ENCODE data around the gene UNC5B. TPM values are rescaled to one million over a fixed set of nuclear protein-coding genes. Genes with fewer than 3 reads are reported as not detected.
A peak's percentile ranks its signal among the peaks of the same experiment; 100 is the strongest.

UNC5B gene
- polyA plus RNA-seq, 3 donors from 2014 or later, result 0.06 to 0.34 TPM; not detected in 1

DNA sequence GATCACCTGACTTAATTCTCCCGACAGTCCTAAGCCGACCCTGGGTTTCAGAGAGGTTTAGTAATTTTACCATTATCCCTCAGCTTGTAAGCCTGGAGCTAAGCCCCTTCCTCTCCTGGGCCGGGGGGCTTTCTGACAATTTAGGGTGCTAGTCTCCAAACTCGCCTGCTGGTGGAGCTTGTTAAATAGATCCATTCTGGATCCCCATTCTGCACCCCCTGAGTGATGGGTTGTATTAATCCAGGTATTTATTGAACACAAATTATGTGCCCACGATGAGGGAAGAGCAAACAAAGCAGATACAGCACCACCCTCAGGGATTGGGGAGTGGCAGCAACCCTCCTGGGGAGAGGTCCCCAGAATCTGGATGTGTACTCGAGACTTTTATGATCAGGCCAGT lies 105.4 kb downstream of the UNC5B start:
- DNase-seq, result no peak
- peak overlapping the region; percentile 38 to 93 (median 52) for H3K4me3 Mint-ChIP-seq
- peaks cover 19 to 24% of the 10 kb centered on the region in 2 donors for H3K4me1 Mint-ChIP-seq
- peaks cover 0 to under 1% (median under 1%) of the 10 kb centered on the region in 3 donors for H3K36me3 Mint-ChIP-seq
- H3K27ac Mint-ChIP-seq, result peak overlapping the region in 1 of 6 donors; percentile 60
- peaks cover 3 to 5% (median 5%) of the 10 kb centered on the region in 3 donors for H3K27me3 Mint-ChIP-seq (ENCODE audit: low read depth in 3 of 3)
- H3K9me3 Mint-ChIP-seq, result no peaks in the 10 kb centered on the region

DNA sequence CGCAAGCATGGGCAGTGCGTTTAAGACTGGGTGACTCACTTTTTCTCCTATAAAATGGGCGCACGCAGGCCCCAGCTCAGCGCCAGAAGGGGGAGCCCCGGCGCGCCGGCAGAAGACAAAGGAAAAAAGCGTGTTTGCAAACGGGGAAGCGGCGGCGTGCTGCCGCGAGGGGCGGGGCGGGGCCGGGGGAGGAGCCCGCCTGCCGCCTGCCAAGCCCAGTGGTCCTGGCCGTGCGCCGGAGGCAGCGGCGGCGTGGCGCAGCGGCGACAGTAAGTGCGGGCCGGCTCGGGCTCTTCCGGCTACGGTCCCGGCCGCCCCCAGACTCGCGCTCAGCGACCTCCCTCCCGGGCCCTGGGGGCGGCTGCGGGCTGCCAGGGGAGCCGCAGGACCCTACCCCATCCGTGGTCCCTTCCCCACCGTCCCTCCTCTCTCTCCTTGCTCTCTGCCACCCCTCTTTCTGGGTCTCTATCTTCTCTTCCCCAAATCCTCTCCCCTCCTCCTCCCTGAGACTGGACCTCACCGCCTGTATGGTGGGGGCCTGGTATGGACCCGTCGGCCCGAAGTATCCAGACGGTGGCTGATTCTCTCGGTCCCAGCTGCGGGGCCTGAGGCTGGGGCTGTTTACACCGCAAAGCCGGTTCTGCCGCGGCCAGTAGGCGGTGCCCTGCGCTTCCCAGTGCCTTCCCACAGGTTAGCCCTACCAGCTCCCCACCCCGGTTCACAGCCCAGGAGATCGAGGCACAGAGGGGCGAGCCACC lies 106.9 kb downstream of the UNC5B start, which contains the start of gene SLC29A3:
TSS of gene SLC29A3 (plus strand) at position 218 of the 758 bp plus-strand sequence. CDS start at position 269, 51 bp downstream.
- peaks cover 0 to 3% (median 1%) of the 10 kb centered on the region in 3 donors for H3K27me3 Mint-ChIP-seq (ENCODE audit: low read depth in 3 of 3)

DNA sequence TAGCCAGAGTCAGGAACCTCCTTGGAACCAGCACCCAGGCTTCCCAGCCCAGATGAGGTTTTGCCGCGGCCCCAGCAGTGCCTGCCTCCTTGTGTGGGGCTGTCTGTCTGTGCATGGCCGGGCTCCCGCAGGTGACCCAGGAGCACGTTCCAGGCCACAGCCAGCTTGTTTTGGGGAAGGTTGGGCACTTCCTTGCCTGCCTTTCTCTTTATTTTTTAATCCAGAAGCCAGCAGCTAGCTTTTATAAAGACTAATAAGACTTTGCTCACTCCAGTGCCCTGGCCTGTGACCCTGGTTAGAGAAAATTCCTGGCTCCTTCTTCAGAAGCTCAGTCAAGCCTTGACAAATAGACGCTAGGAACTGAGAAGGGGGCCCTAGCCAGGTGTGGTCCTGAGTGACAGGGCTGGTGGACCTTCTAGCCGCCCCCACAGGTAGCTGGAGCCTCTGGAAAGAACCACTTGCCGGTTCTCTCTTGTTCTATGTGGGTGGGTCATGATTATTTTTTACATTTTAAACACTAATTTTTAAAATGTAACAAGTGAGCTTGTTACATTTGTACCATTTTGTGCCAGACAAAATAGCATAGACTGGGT lies 107.5 kb downstream of the UNC5B start:
- peaks cover 24 to 34% of the 10 kb centered on the region in 2 donors for H3K4me1 Mint-ChIP-seq
- peak overlapping the region; percentile 92 to 95 (median 93) for H3K4me3 Mint-ChIP-seq
- no peaks in the 10 kb centered on the region for H3K9me3 Mint-ChIP-seq
- H3K27me3 Mint-ChIP-seq (ENCODE audit: low read depth in 3 of 3), result peaks cover 0 to 3% (median 3%) of the 10 kb centered on the region in 3 donors
- DNase-seq, result no peak
- H3K27ac Mint-ChIP-seq, result peak overlapping the region; percentile 57 to 90 (median 76)
- H3K36me3 Mint-ChIP-seq, result peaks cover 13 to 22% (median 16%) of the 10 kb centered on the region in 3 donors

More for the DNA sequence above, 106.9 kb downstream of the UNC5B start, which contains the start of gene SLC29A3:
- Mint-ChIP-seq H3K36me3 (peaks cover 11 to 15% (median 13%) of the 10 kb centered on the region in 3 donors), H3K4me3 (peak within 1 kb of the TSS; percentile 92 to 95 (median 93)), H3K27ac (peak within 1 kb of the TSS; percentile 73 to 90 (median 80)), H3K9me3 (no peaks in the 10 kb centered on the region), H3K4me1 (peaks cover 25 to 34% of the 10 kb centered on the region in 2 donors)
- peak; percentile 73 to 85 (median 80) for DNase-seq

DNA sequence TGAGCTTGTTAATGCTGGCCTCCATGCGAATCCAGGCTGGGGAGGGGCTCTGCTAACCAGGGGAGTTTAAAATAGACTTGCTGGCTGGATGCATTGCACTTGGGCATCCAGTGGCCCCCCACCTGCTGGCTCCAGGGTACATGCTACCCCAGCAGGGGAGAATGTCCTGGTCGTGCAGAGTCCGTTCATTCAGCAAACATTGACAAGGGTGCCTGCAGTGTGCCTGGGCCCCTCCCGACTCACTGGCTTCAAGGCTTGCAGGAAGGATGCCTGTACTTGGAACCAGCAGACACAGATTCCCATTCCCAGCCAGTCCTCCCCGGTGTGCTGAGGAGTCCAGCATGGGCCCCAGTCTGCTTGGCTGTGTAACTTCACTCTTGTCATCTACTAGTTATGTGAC lies 108.2 kb downstream of the UNC5B start:
- H3K4me1 Mint-ChIP-seq, result peaks cover 24 to 34% of the 10 kb centered on the region in 2 donors
- peak overlapping the region; percentile 92 to 95 (median 93) for H3K4me3 Mint-ChIP-seq
- peak overlapping the region in 2 of 6 donors; percentile 51 to 72 for H3K27ac Mint-ChIP-seq
- H3K36me3 Mint-ChIP-seq, result peaks cover 13 to 22% (median 16%) of the 10 kb centered on the region in 3 donors
- peaks cover 0 to 3% (median 3%) of the 10 kb centered on the region in 3 donors for H3K27me3 Mint-ChIP-seq (ENCODE audit: low read depth in 3 of 3)
- no peaks in the 10 kb centered on the region for H3K9me3 Mint-ChIP-seq
- DNase-seq, result no peak

DNA sequence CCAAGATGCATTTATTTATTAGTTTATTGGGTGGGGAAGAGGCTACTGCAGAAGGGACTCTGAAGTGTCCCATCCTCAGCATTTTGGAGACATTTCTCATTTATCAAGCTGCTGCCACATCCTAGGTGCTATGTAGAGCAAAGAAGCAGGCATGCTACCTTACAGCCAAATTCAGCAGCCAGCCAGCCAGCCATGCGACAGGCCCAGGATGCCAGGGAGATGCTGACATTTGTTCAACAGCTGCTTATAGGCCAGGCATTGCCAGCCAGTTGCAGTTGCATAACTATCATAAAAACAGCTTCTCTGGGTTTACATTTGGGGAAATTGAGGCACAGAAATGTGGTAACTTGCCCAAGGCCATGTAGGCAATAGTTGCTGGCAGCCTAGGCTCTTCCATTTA lies 109.0 kb downstream of the UNC5B start:
- DNase-seq, result no peak
- H3K4me1 Mint-ChIP-seq, result peaks cover 24 to 34% of the 10 kb centered on the region in 2 donors
- H3K27ac Mint-ChIP-seq, result no peak overlapping the region
- H3K27me3 Mint-ChIP-seq (ENCODE audit: low read depth in 3 of 3), result peaks cover 0 to 3% (median 3%) of the 10 kb centered on the region in 3 donors
- no peaks in the 10 kb centered on the region for H3K9me3 Mint-ChIP-seq
- H3K4me3 Mint-ChIP-seq, result no peak overlapping the region
- H3K36me3 Mint-ChIP-seq, result peaks cover 13 to 22% (median 16%) of the 10 kb centered on the region in 3 donors

DNA sequence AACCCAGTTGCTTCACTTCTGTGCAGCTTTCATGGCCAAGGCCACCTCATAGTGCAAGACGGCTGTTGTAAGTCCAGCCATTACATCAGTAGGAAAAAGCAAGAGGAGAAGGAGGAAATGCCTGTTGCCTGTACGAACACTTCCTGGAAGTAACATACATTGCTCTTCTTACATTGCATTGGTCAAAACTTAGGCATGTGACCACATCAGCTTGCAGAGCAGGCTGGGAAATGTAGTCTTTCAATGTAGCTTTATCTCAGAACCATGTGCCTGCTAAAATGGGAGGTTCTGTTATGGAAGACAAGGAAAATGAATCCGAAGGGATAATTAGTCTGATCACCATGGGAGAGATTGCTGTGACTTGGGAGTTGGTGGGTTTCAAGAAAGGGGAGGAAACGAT lies 111.0 kb downstream of the UNC5B start:
- Mint-ChIP-seq H3K4me3 (no peak overlapping the region), H3K27ac (no peak overlapping the region), H3K4me1 (peaks cover 20 to 33% of the 10 kb centered on the region in 2 donors)

DNA sequence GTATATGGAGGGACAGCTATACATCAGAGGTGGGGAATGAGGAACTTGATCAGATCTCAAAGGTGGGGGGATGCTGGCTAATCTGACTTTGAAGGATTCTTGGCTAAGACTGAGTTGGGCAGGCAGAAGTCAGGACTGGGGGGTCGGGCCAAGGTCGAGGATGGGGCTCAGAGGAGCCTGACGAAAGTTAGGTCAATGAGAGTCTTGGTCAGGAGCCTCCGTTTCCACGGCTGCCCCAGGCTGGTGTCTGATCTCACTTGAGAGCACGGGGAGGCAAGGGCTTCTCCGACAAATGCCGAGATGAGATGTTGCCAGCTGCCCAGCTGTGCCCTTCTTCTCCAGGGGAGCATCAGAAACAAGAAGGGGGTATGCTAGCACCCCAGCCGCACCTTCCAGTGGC lies 112.4 kb downstream of the UNC5B start:
- Mint-ChIP-seq H3K4me1 (peaks cover 11 to 24% of the 10 kb centered on the region in 2 donors), H3K27me3 (ENCODE audit: low read depth in 3 of 3) (peaks cover 0 to 3% (median 0%) of the 10 kb centered on the region in 3 donors), H3K27ac (no peak overlapping the region), H3K9me3 (no peaks in the 10 kb centered on the region), H3K4me3 (no peak overlapping the region), H3K36me3 (peaks cover 16 to 31% (median 18%) of the 10 kb centered on the region in 3 donors)
- DNase-seq, result no peak

More for the DNA sequence above, 111.0 kb downstream of the UNC5B start:
- no peaks in the 10 kb centered on the region for H3K9me3 Mint-ChIP-seq
- peak in 2 of 3 donors; percentile 11 to 12 for DNase-seq
- H3K27me3 Mint-ChIP-seq (ENCODE audit: low read depth in 3 of 3), result peaks cover 0 to 3% (median 3%) of the 10 kb centered on the region in 3 donors
- H3K36me3 Mint-ChIP-seq, result peaks cover 16 to 28% (median 18%) of the 10 kb centered on the region in 3 donors

DNA sequence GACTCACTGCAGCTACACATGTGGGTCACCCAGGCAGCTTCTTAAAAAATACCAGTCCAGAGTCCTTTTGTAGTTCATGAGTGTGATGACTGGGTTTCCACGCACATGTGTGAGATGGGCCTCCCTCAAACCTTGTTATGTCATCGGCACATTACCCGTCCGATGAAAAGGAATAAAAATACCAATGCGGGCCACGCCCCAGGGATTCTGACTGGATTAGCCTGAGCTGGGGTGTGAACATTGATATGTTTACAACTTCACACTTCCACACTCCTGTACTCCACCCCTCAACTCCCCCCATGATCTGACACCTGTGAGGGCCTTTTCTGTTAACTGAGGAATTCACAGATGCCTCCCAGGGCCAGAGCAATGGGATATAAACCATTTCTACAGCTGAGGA lies 112.9 kb downstream of the UNC5B start:
- peaks cover 0 to 3% (median 0%) of the 10 kb centered on the region in 3 donors for H3K27me3 Mint-ChIP-seq (ENCODE audit: low read depth in 3 of 3)
- H3K27ac Mint-ChIP-seq, result no peak overlapping the region
- no peaks in the 10 kb centered on the region for H3K9me3 Mint-ChIP-seq
- no peak overlapping the region for H3K4me3 Mint-ChIP-seq
- DNase-seq, result no peak
- H3K4me1 Mint-ChIP-seq, result peaks cover 9 to 19% of the 10 kb centered on the region in 2 donors
- peaks cover 16 to 31% (median 18%) of the 10 kb centered on the region in 3 donors for H3K36me3 Mint-ChIP-seq

DNA sequence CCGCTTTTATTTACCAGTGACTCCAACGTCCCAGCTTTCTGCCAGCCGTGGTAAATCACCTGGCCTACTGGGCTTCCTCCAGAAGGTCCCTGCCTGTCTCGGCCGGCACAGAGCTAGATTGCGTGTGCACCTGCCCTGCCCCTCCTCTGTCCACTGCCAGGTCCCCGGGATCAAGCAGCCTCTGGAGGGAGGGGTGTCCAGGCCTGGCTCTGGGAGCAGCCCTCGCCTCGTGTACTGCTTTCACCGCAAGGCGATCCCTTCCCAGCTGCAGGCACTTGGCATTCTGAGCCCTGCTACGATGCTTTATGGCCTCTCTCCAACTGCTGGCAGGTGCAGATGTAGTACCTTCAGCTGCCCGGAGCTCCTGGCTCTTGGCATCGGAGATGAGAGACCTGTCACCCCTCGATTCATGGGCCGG lies 114.1 kb downstream of the UNC5B start:
- Mint-ChIP-seq H3K27me3 (ENCODE audit: low read depth in 3 of 3) (peaks cover 0 to 5% (median 0%) of the 10 kb centered on the region in 3 donors), H3K36me3 (peaks cover 16 to 37% (median 18%) of the 10 kb centered on the region in 3 donors), H3K4me3 (no peak overlapping the region), H3K4me1 (peaks cover 7 to 15% of the 10 kb centered on the region in 2 donors), H3K9me3 (no peaks in the 10 kb centered on the region), H3K27ac (no peak overlapping the region)
- DNase-seq, result no peak

DNA sequence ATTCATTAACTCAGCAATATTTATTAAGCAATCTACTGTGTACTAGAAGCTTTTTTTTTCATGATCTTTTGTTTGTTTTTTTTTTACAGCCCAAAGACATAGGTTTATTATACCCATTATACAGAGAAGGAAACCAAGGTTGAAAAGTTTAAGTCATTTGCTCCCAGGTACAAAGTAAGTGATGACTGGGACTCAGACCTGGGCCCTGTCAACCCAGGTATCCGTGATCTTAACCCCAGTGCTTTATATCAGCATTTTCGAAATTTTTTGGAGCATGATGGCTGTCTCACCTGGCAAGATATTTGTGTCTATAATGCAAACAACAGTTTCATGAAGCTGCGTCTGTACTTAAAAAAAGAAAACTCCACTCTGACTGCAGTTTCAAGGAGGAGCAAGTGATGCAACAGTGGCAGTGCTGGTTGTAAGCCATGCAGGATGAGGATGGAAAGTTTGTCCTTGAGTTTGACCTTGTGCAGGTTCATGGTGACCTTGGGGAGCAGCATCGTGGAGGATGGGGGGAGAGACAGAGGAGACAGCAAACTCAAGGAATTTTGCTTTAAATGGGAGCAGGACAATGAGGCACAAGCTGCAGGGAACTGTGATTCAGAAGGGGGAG lies 118.5 kb downstream of the UNC5B start:
- H3K4me1 Mint-ChIP-seq, result peaks cover 3 to 5% of the 10 kb centered on the region in 2 donors
- H3K4me3 Mint-ChIP-seq, result no peak overlapping the region
- peaks cover 0 to 3% (median 2%) of the 10 kb centered on the region in 3 donors for H3K27me3 Mint-ChIP-seq (ENCODE audit: low read depth in 3 of 3)
- no peak overlapping the region for H3K27ac Mint-ChIP-seq
- peaks cover 0 to 18% (median 9%) of the 10 kb centered on the region in 3 donors for H3K36me3 Mint-ChIP-seq
- no peak for DNase-seq
- H3K9me3 Mint-ChIP-seq, result no peaks in the 10 kb centered on the region

DNA sequence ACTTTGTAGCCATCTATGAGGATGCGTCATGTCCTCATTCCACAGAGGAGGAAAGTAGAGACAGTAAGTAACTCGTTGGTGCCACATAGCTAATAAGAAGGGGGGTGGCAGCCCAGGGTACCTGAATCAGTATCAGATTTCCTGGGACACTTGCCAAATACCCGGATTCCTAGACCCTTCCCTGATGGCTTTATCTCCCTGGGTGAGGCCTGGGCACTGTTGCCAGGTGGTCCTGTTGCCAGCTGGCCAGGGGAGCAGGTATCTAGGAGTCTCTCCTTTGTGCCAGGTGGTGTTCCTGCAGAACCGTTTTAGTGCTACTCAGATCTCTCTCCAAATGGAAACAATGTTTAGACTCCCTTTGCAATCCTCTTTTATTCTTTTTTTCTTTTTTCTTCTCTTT lies 119.4 kb downstream of the UNC5B start:
- H3K4me1 Mint-ChIP-seq, result peaks cover 3 to 5% of the 10 kb centered on the region in 2 donors
- H3K36me3 Mint-ChIP-seq, result peaks cover 0 to 18% (median 13%) of the 10 kb centered on the region in 3 donors
- DNase-seq, result no peak
- H3K4me3 Mint-ChIP-seq, result no peak overlapping the region
- H3K27ac Mint-ChIP-seq, result no peak overlapping the region
- H3K27me3 Mint-ChIP-seq (ENCODE audit: low read depth in 3 of 3), result peaks cover 0 to 5% (median 2%) of the 10 kb centered on the region in 3 donors
- H3K9me3 Mint-ChIP-seq, result no peaks in the 10 kb centered on the region

DNA sequence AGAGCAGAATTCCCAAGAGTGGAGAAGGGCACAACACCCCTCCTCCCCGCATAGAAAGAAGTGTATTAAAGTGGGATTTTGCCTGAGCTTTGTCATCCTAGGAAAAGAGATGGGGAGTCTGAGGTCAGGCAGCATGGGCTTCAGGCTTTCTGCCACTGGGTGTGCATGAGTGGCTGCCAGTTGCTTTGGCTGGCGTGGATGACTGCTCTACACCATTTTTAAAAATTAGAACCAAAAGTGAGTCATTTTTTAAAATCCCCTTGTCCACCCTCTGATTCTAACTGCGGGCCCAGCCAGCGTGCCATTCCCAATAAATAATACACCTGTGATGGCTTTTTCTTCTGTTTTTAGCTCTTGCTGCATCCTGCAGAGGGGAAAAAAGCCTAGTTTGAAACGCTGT lies 120.1 kb downstream of the UNC5B start:
- Mint-ChIP-seq H3K27ac (no peak overlapping the region), H3K4me3 (no peak overlapping the region), H3K27me3 (ENCODE audit: low read depth in 3 of 3) (peaks cover 0 to 5% (median 2%) of the 10 kb centered on the region in 3 donors), H3K4me1 (peaks cover 0 to 3% of the 10 kb centered on the region in 2 donors), H3K9me3 (no peaks in the 10 kb centered on the region), H3K36me3 (peaks cover 0 to 12% (median 8%) of the 10 kb centered on the region in 3 donors)
- DNase-seq, result no peak

DNA sequence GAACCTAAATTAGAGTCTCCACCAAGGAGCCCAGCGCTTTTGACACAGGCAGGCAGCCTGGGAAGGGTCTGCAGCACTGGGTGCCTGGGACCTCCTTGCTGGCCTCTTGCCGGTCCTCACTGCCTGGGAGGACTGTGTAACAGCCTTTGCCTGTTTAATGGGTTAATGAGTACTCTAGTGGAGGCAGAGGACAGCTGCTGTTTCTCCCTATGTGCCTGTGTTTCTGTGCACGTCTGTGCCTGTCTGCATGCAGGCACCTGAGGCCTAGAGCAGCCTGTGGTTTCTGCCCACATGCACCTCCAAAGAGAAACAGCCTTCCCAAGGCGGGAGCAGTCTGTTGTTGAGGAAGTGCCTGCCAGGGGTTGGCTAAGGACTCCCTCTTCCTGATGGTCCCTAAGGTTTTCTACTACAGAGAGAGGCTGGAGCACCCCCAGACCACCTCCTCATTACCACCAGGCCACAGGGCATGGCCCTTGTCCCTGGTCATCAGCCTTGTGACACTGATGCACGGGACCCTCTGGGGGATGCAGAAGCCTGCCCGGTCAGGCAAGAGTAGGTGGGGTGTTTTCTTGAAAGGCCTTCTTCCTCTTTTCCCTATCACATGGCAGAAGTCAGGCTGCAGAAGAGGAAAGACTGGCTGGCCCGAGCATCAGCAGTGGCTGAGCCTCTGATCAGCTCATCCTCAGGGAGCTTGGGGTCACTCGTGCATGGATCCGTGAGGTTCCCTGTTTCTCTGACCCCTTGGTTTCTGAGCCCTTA lies 120.9 kb downstream of the UNC5B start:
- Mint-ChIP-seq H3K4me1 (peaks cover 0 to 3% of the 10 kb centered on the region in 2 donors), H3K36me3 (peaks cover 0 to 12% (median 8%) of the 10 kb centered on the region in 3 donors), H3K9me3 (no peaks in the 10 kb centered on the region), H3K4me3 (no peak overlapping the region), H3K27ac (no peak overlapping the region), H3K27me3 (ENCODE audit: low read depth in 3 of 3) (peaks cover 0 to 5% (median 2%) of the 10 kb centered on the region in 3 donors)
- DNase-seq, result no peak
